Stomach smooth muscle (tissue), 2 donors: Measurements from ENCODE around the gene VSIG1.

Source experiments
- H3K27ac ChIP-seq: one replicate; pipeline ENCODE4 v1.7.0; 2013; ENCODE audit warnings: mild to moderate bottlenecking, low read length, inconsistent platforms
- H3K27me3 ChIP-seq, 2 donors: one replicate each; pipeline ENCODE4 v1.7.0; 2013; ENCODE audit warnings: low read length in 2 of 2; ENCODE audit not compliant: insufficient read depth in 2 of 2, control insufficient read depth in 1 of 2
- H3K36me3 ChIP-seq, 2 donors: one replicate each; pipeline ENCODE4 v1.7.0; 2013; ENCODE audit warnings: low read length in 2 of 2; ENCODE audit not compliant: control insufficient read depth in 2 of 2, insufficient read depth in 2 of 2
- H3K4me1 ChIP-seq: one replicate; pipeline ENCODE4 v1.7.0; 2013; ENCODE audit warnings: low read length; ENCODE audit not compliant: control insufficient read depth, insufficient read depth
- H3K4me3 ChIP-seq, 2 donors: one replicate each; pipeline ENCODE4 v1.7.0; 2013; ENCODE audit warnings: low read length in 2 of 2
- H3K9ac ChIP-seq, 2 donors: one replicate each; pipeline ENCODE4 v1.7.0; 2013; ENCODE audit warnings: low read length in 2 of 2, mild to moderate bottlenecking in 1 of 2
- H3K9me3 ChIP-seq, 2 donors: one replicate each; pipeline ENCODE4 v1.7.0; 2013; ENCODE audit warnings: low read length in 2 of 2; ENCODE audit not compliant: control insufficient read depth in 2 of 2
- donor health status: healthy.
- donor health status: Pancreatic carcinoma.

Gene VSIG1

GRCh38 chrX:108064613-108065012 lies 19.7 kb downstream of the VSIG1 start:
- no peak overlapping the region for H3K4me3 ChIP-seq
- H3K27ac ChIP-seq = no peak overlapping the region
- peaks cover 0 to 2% of the 10 kb centered on the region in 2 donors for H3K9me3 ChIP-seq
- peaks cover 0 to 10% of the 10 kb centered on the region in 2 donors for H3K27me3 ChIP-seq
- no peaks in the 10 kb centered on the region for H3K4me1 ChIP-seq
- H3K36me3 ChIP-seq = no peaks in the 10 kb centered on the region
- no peak overlapping the region for H3K9ac ChIP-seq

GRCh38 chrX:108068121-108068520 lies 23.3 kb downstream of the VSIG1 start:
- Histone ChIP-seq H3K4me1 (no peaks in the 10 kb centered on the region), H3K9me3 (no peaks in the 10 kb centered on the region), H3K27ac (no peak overlapping the region), H3K27me3 (peaks cover 0 to 10% of the 10 kb centered on the region in 2 donors), H3K9ac (no peak overlapping the region), H3K4me3 (no peak overlapping the region), H3K36me3 (no peaks in the 10 kb centered on the region)

DNA sequence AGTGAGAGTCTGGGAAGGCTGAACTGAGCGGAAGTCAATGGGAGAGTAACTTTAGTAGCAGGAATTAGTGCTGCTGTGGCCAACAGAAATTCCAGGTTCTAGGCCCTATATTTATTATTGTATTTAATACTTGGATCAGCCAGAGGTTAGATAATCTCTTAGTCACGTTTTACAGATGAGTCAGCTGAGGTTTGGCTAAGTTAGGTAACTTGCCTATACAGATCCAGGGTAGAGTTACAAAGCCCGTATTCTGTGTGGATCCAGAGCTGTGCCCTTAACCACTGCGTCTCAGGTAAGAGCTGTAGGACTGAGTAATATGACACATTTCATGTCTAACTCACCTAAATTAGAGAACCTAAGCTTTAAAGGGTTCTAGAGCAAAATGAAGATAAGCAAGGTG lies 26.0 kb downstream of the VSIG1 start:
- Histone ChIP-seq H3K9me3 (no peaks in the 10 kb centered on the region), H3K4me3 (no peak overlapping the region), H3K4me1 (no peaks in the 10 kb centered on the region), H3K36me3 (no peaks in the 10 kb centered on the region), H3K9ac (no peak overlapping the region), H3K27me3 (peaks cover 0 to 10% of the 10 kb centered on the region in 2 donors), H3K27ac (no peak overlapping the region)

- Histone ChIP-seq H3K27ac (no peak overlapping the region), H3K9ac (no peak overlapping the region), H3K4me1 (no peaks in the 10 kb centered on the region), H3K27me3 (peaks cover 0 to 8% of the 10 kb centered on the region in 2 donors), H3K4me3 (no peak overlapping the region), H3K9me3 (no peaks in the 10 kb centered on the region), H3K36me3 (no peaks in the 10 kb centered on the region)
These were observed 26.7 kb downstream of the VSIG1 start for GRCh38 chrX:108071578-108071977.

DNA sequence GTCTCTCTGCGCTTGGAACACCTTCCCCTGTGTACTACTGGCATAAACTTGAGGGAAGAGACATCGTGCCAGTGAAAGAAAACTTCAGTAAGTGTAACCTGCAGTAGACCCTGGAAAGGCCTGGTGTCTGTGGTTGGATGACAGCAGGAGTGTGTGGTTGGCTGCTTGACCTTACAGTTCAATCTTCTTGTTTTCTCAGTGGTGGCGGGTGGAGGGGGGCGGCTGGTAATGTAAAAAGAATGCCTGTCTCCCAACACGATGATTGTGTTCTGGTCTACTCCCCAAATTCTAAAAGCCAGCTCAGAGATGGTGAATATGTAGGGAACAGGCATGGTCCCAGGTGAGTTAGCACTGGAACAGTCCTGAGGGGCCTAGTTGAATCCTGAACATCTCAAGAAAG lies 27.9 kb downstream of the VSIG1 start:
- Histone ChIP-seq H3K9ac (no peak overlapping the region), H3K36me3 (no peaks in the 10 kb centered on the region), H3K4me3 (no peak overlapping the region), H3K4me1 (no peaks in the 10 kb centered on the region), H3K27ac (no peak overlapping the region), H3K27me3 (peaks cover 0 to 5% of the 10 kb centered on the region in 2 donors), H3K9me3 (no peaks in the 10 kb centered on the region)

DNA sequence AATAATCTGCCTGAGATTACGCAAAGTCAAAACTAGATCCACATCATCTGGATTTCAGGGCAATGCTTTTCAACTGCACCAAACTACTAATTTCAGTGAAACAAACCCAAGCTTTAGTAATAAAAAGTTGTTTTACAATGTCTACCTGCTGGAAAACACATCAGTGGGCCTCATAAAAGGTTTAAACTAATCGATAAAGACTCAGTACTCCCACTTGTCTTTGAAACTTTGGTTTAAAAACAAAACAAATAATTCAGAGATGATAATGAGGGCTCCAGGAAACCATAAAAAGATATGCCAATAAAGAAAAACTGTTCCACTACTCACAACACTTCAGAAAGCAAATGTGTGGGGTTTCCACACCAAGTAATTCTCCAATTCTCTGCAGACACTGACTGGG lies 36.2 kb downstream of the VSIG1 start:
- Histone ChIP-seq H3K36me3 (no peaks in the 10 kb centered on the region), H3K4me1 (no peaks in the 10 kb centered on the region)

GRCh38 chrX:108087792-108088191 lies 42.9 kb downstream of the VSIG1 start:
- Histone ChIP-seq H3K36me3 (peaks cover 3 to 4% of the 10 kb centered on the region in 2 donors), H3K4me3 (no peak overlapping the region), H3K27ac (no peak overlapping the region), H3K9me3 (no peaks in the 10 kb centered on the region), H3K9ac (no peak overlapping the region), H3K27me3 (no peaks in the 10 kb centered on the region), H3K4me1 (no peaks in the 10 kb centered on the region)

More for the DNA sequence above, 36.2 kb downstream of the VSIG1 start:
- no peak overlapping the region for H3K27ac ChIP-seq
- no peak overlapping the region for H3K9ac ChIP-seq
- H3K4me3 ChIP-seq = no peak overlapping the region
- no peaks in the 10 kb centered on the region for H3K9me3 ChIP-seq
- H3K27me3 ChIP-seq = peaks cover 0 to 2% of the 10 kb centered on the region in 2 donors

- Histone ChIP-seq H3K4me1 (no peaks in the 10 kb centered on the region), H3K36me3 (peaks cover 3 to 4% of the 10 kb centered on the region in 2 donors), H3K4me3 (no peak overlapping the region), H3K27ac (no peak overlapping the region), H3K9me3 (no peaks in the 10 kb centered on the region), H3K27me3 (no peaks in the 10 kb centered on the region), H3K9ac (no peak overlapping the region)
These were observed 43.6 kb downstream of the VSIG1 start for GRCh38 chrX:108088511-108088910.

- Histone ChIP-seq H3K4me1 (no peaks in the 10 kb centered on the region), H3K27ac (peak overlapping the region; percentile 46), H3K27me3 (no peaks in the 10 kb centered on the region), H3K9ac (peak overlapping the region; percentile 64 to 78), H3K4me3 (peak overlapping the region; percentile 74 to 76), H3K36me3 (peaks cover 3 to 4% of the 10 kb centered on the region in 2 donors), H3K9me3 (no peaks in the 10 kb centered on the region)
These were observed 45.8 kb downstream of the VSIG1 start for GRCh38 chrX:108090491-108091263.

DNA sequence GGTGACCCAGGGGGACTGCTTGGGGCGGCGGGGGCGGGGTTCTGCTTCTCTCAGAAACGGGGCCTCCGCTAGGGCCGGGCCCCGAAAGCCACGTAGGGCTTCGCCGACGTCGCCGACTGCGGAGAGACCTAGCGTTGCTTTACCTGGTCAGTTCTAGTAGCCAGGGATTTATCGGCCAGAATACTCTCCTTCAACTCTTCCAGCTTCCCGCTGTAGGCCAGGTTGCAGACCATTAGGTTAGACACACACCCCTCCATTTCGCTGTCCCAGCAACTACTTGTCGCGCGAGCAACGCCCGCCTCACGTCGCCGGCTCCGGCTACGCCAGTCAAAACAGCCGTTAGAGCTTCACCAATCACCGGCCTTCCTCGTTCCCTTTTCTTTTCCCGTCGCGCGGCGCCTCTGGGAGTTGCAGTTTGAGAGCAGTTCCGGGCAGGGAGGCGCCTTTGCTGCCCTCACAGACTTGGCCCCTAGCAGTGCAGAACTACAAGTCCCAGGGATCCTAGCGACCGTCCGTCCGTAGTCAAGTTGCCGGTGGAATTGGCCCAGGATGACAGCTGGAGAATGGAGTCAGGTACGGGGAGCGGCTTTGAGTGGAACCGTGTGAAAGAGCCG lies 46.5 kb downstream of the VSIG1 start, which contains the start of the genes ATG4A and PSMD10:
ATG4A (plus strand) TSS at position 515 of the 614 bp plus-strand sequence; CDS start at position 564, 49 bp downstream.
PSMD10 (minus strand) TSS at position 279 of the 614 bp plus-strand sequence; CDS start at position 257, 22 bp downstream.
- H3K36me3 ChIP-seq = peaks cover 3 to 4% of the 10 kb centered on the region in 2 donors
- H3K4me1 ChIP-seq = no peaks in the 10 kb centered on the region
- no peaks in the 10 kb centered on the region for H3K27me3 ChIP-seq
- peak within 1 kb of the TSS; percentile 74 to 76 for H3K4me3 ChIP-seq
- peak within 1 kb of the TSS; percentile 64 to 78 for H3K9ac ChIP-seq
- H3K27ac ChIP-seq = peak within 1 kb of the TSS; percentile 46
- H3K9me3 ChIP-seq = no peaks in the 10 kb centered on the region
